Measurements from ENCODE around the gene ZNF311. TPM values are rescaled to one million over a fixed set of nuclear protein-coding genes. Genes with fewer than 3 reads are reported as not detected.

ZNF311 gene
- total and polyA plus RNA-seq, 2 of the 13 experiments (the other 11 are each of a cell fraction or from before 2014, with no cell fraction given) = not detected

- TF ChIP-seq HNF1A (IDR thresholded peaks at IDR 0.05; ENCODE audit: low read depth) (no peak), HNF1A (CRISPR knock-in tag; IDR thresholded peaks at IDR 0.05; ENCODE audit: borderline replicate concordance) (no peak; the same call in 1 of the 2 replicates), HDAC1 (CRISPR knock-in tag; IDR thresholded peaks at IDR 0.05) (peak; percentile 68), REST (IDR thresholded peaks at IDR 0.05; ENCODE audit: borderline replicate concordance in 1 of 2, low read depth in 1 of 2, low read length in 2 of 2) (no peak), ZNF382 (CRISPR knock-in tag; IDR thresholded peaks at IDR 0.05; ENCODE audit: borderline replicate concordance) (no peak), ZNF317 (CRISPR knock-in tag; IDR thresholded peaks at IDR 0.05) (peak; percentile 28; the same call in 1 of the 2 replicates), WIZ (CRISPR knock-in tag; IDR thresholded peaks at IDR 0.05) (no peak), MTF1 (CRISPR knock-in tag; IDR thresholded peaks at IDR 0.05) (no peak), SKIL (CRISPR knock-in tag; IDR thresholded peaks at IDR 0.05; ENCODE audit: borderline replicate concordance) (no peak), FOSL1 (CRISPR knock-in tag; IDR thresholded peaks at IDR 0.05; ENCODE audit: borderline replicate concordance) (no peak), HMG20B (CRISPR knock-in tag; conservative IDR thresholded peaks at IDR 0.05) (peak; percentile 20; the same call in 1 of the 2 replicates), KLF6 (CRISPR knock-in tag; IDR thresholded peaks at IDR 0.05) (0 out of 2 replicates have a peak, but pooled peaks have one; percentile 53), ZBTB20 (CRISPR knock-in tag; IDR thresholded peaks at IDR 0.05; ENCODE audit: borderline replicate concordance, low read depth) (peak; percentile 27; the same call in 1 of the 2 replicates), ZNF513 (CRISPR knock-in tag; conservative IDR thresholded peaks at IDR 0.05) (no peak), ZNF576 (CRISPR knock-in tag; IDR thresholded peaks at IDR 0.05) (0 out of 2 replicates have a peak, but pooled peaks have one; percentile 67), HIVEP1 (CRISPR knock-in tag; IDR thresholded peaks at IDR 0.05) (peak; percentile 77)
Measured at GRCh38 chr6:29016559-29017427, 11.7 kb upstream of the ZNF311 start (continued).
